Testis (tissue), 3 donors: ENCODE measurements around the gene CRTAC1. TPM values are rescaled to one million over a fixed set of nuclear protein-coding genes. Genes with fewer than 3 reads are reported as not detected.

Experiments used
- DNase-seq: peaks from one replicate; pipeline ENCODE4 v3.0.0-alpha.2; 2019
- H3K27ac ChIP-seq, 2 donors: fragments of 200-600 bp; sonication (generic); one replicate each; pipeline ENCODE4 v1.5.1; 2019
- H3K27me3 ChIP-seq: fragments of 200-600 bp; sonication (generic); one replicate; pipeline ENCODE4 v1.5.1; 2019
- H3K36me3 ChIP-seq: fragments of 200-600 bp; sonication (generic); one replicate; pipeline ENCODE4 v1.5.1; 2017; ENCODE audit warnings: low read depth; ENCODE audit errors: missing control alignments
- H3K4me1 ChIP-seq: fragments of 200-600 bp; sonication (generic); one replicate; pipeline ENCODE4 v1.5.1; 2019
- H3K4me3 ChIP-seq, 2 donors: fragments of 200-600 bp; sonication (generic); one replicate each; pipeline ENCODE4 v1.5.1; 2017 to 2019
- H3K9me3 ChIP-seq: fragments of 200-600 bp; sonication (generic); one replicate; pipeline ENCODE4 v1.5.1; 2017
- CTCF ChIP-seq, 3 experiments: fragments of 450-650 bp in 2 of 3; fragments of 200-600 bp in 1 of 3; sonication (generic) in 1 of 3; IDR thresholded peaks; one replicate each; pipeline ENCODE4 v1.5.1; 2016 to 2019; ENCODE audit warnings: antibody characterized with exemption in 3 of 3, mild to moderate bottlenecking in 2 of 3, moderate library complexity in 1 of 3
- POLR2A ChIP-seq: fragments of 450-650 bp; IDR thresholded peaks from one replicate; pipeline ENCODE4 v1.6.1; 2017; ENCODE audit warnings: antibody characterized with exemption, mild to moderate bottlenecking, moderate library complexity
- WGBS, 2 donors: methylation state at CpG; one replicate each; pipeline ENCODE4 v1.1.5; 2018; 5-methylcytosine and 5-hydroxymethylcytosine counted together
- intact Hi-C: fragments of 100-400 bp; cut with DNase I; formaldehyde crosslinking; loops from one replicate; pipeline ENCODE4 v1.15.1; 2023; ENCODE audit warnings: low total_unique reads
- polyA plus RNA-seq: library from polyadenylated mRNA; stranded (reverse); fragments of 350-450 nt; fragmentation: Illumina TruSeq; extraction: RNeasy Lipid Tissue Mini Kit (QIAGEN cat#74804); gene quantifications from one replicate; pipeline ENCODE4 v1.2.3, GENCODE V29; 2014; ENCODE audit warnings: low read depth, low replicate concordance; ENCODE audit not compliant: insufficient read depth
- total RNA-seq, 2 donors: library from RNA; depleted of rRNA; stranded (reverse); fragments of >200 nt; gene quantifications; one replicate each; pipeline ENCODE4 v1.2.3, GENCODE V29; 2016

Gene CRTAC1
- total and polyA plus RNA-seq, 3 donors from 2014 or later, result 7.5 to 12.2 (median 11.5) TPM

GRCh38 chr10:97923057-97923456, 107.4 kb downstream of the CRTAC1 start:
- WGBS, 2 donors, result 93 to 94% methylated on average over 9 to 13 of the region's 13 CpGs
- intact Hi-C loops, result no loop called here
- Histone ChIP-seq H3K4me3 (no peak overlapping the region), H3K36me3 (no peaks in the 10 kb centered on the region), H3K4me1 (peaks cover 7% of the 10 kb centered on the region), H3K27me3 (no peaks in the 10 kb centered on the region), H3K27ac (no peak overlapping the region), H3K9me3 (no peaks in the 10 kb centered on the region)
- no peak for TF ChIP-seq CTCF (IDR thresholded peaks at IDR 0.05)
- TF ChIP-seq POLR2A, result no peak
- DNase-seq, result no peak

- 54 to 66% methylated on average over 9 to 12 of the region's 12 CpGs for WGBS, 2 donors
- H3K27me3 ChIP-seq, result no peaks in the 10 kb centered on the region
- no peak overlapping the region for H3K27ac ChIP-seq
- TF ChIP-seq CTCF (IDR thresholded peaks at IDR 0.05) (no peak), POLR2A (no peak)
- H3K36me3 ChIP-seq, result no peaks in the 10 kb centered on the region
- peak; percentile 21 for DNase-seq
- intact Hi-C loops, result no loop called here
- H3K4me1 ChIP-seq, result peaks cover 7% of the 10 kb centered on the region
- H3K9me3 ChIP-seq, result no peaks in the 10 kb centered on the region
- no peak overlapping the region for H3K4me3 ChIP-seq
Observed at GRCh38 chr10:97922022-97922758, 108.2 kb downstream of the CRTAC1 start.

- H3K36me3 ChIP-seq, result no peaks in the 10 kb centered on the region
- DNase-seq, result peak; percentile 59
- intact Hi-C loops, result no loop called here
Observed at GRCh38 chr10:97921581-97922021, 108.8 kb downstream of the CRTAC1 start.

GRCh38 chr10:97920865-97921264, 109.6 kb downstream of the CRTAC1 start:
- Histone ChIP-seq H3K36me3 (no peaks in the 10 kb centered on the region), H3K9me3 (no peaks in the 10 kb centered on the region), H3K4me1 (peaks cover 14% of the 10 kb centered on the region), H3K27me3 (no peaks in the 10 kb centered on the region), H3K4me3 (no peak overlapping the region), H3K27ac (no peak overlapping the region)
- intact Hi-C loops, result no loop called here
- no peak for DNase-seq
- WGBS, 2 donors, result 47 to 56% methylated on average over 4 of the region's 4 CpGs
- TF ChIP-seq CTCF (IDR thresholded peaks at IDR 0.05) (no peak), POLR2A (no peak)

More at GRCh38 chr10:97921581-97922021, 108.8 kb downstream of the CRTAC1 start:
- TF ChIP-seq CTCF (IDR thresholded peaks at IDR 0.05) (peak in 1 of 3 experiments; percentile 8), POLR2A (no peak)
- no peaks in the 10 kb centered on the region for H3K27me3 ChIP-seq
- no peak overlapping the region for H3K4me3 ChIP-seq
- 29 to 30% methylated on average over 3 to 4 of the region's 4 CpGs for WGBS, 2 donors
- H3K9me3 ChIP-seq, result no peaks in the 10 kb centered on the region
- H3K4me1 ChIP-seq, result peaks cover 9% of the 10 kb centered on the region
- H3K27ac ChIP-seq, result no peak overlapping the region

GRCh38 chr10:97919012-97919411, 111.4 kb downstream of the CRTAC1 start:
- Histone ChIP-seq H3K9me3 (no peaks in the 10 kb centered on the region), H3K4me3 (no peak overlapping the region), H3K27me3 (no peaks in the 10 kb centered on the region), H3K4me1 (peaks cover 18% of the 10 kb centered on the region), H3K36me3 (no peaks in the 10 kb centered on the region), H3K27ac (no peak overlapping the region)
- DNase-seq, result no peak
- intact Hi-C loops, result loop anchor here (10.0 kb wide), 1 partner anchor 126 kb away; no protein-coding TSS in a partner anchor
- TF ChIP-seq CTCF (IDR thresholded peaks at IDR 0.05), result no peak
- WGBS, 2 donors, result 75 to 85% methylated on average over 3 of the region's 3 CpGs
